Measurements from ENCODE around the gene CTTN.
"Not testable (repeated sequence)": the region's sequence is repeated elsewhere in the genome, so short reads cannot be mapped to it uniquely, and the experiment has no call there.

Gene CTTN

DNA sequence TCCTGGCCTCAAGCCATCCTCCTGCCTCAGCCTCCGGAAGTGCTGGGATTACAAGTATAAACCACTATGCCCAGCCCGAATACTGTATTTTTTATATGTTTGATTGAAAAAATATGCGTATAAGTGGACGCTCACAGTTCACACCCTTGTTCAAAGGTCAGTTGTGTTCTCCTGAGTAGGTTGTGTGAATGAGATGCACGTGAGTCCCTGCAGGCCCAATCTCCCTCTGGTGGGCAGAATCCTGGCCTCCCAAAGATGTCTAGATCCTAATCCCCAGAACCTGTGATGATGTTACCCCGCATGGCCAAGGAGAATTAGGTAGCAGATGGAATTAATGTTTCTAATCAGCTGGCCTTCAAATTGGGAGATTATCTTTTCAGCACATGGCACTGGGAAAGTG lies 41.9 kb downstream of the CTTN start:
- in situ Hi-C loops (cut with HindIII; ENCODE audit: low sequenced_read_pairs) = no loop called here

DNA sequence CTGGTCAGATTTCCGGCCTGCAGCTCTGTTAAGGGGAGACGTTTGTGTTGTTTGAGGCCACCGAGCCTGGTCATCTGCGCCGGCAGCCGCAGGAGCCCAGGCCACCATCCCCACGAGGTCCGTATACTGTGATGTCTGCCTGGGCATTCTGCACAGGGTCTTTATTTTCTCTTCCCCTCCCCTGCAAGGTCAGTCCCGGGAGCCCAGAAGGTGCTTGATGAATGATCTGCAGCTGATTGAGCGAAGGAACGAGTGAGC lies 45.4 kb downstream of the CTTN start:
- in situ Hi-C loops (cut with HindIII; ENCODE audit: low sequenced_read_pairs) = no loop called here

DNA sequence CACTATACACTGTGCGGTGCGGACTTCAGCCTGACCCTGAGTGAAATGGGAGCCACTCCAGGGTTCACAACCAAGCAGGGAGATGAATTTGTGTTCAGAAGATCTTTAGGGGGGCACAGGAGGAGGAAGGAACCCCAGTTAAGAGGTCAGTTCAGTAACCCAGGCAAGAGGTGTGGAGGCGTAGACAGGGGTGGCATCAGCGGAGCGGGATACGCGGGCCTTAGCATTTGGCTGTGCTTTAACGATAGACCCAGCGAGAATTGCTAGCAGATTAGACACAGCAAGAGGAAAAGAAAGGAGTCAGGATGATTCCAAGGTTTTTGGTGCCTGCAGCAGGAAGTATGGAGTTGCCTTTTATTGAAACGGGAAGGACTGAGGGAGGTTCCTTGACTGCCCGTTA lies 46.8 kb downstream of the CTTN start:
- in situ Hi-C loops (cut with HindIII; ENCODE audit: low sequenced_read_pairs) = no loop called here

DNA sequence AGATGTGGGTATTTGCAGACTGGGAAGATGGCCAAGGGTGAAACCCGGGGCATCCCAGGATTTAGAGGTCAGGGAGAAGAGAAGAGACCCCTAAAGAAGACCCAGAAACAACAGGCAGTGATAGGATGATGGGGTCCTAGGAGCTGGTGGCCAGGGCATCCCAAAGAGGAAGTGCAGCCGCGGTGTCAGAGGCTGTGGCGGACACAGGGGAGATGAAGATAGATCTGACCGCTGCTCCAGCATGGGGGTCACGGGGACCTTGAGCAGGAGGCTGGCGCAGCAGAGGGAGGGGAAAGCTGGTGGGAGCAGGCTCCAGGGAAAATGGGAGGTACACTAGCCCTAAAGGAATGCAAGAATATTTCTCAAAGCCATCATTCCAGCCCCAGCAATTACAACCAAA lies 47.3 kb downstream of the CTTN start:
- in situ Hi-C loops (cut with HindIII; ENCODE audit: low sequenced_read_pairs) = no loop called here

DNA sequence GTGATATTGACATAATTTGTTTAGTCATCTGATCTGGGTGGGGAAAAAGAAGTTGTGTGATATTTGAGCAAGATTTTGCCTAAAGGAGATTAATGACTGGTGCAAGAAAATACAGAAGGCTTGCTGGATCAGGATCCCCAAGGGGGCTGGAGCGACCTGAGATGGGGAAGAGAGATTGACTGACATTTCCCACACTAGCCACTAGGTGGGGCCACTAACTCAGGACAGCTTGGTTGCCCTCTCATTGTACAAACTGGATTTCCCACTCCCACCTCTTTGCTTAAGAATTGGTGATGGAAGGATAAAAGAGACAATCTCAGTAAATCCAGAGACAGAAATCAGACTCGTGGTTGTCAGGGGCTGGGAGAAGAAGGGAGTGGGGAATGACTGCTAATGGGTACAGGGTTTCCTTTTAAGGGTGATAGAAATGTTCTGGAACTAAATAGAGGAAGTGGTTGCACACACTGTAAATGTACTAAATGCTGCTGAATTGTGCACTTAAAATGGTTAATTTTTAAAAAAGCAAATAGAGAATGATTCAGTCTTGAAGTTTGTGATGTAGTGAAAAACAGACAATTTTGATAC lies 50.7 kb downstream of the CTTN start:
- in situ Hi-C loops (cut with HindIII; ENCODE audit: low sequenced_read_pairs) = no loop called here

DNA sequence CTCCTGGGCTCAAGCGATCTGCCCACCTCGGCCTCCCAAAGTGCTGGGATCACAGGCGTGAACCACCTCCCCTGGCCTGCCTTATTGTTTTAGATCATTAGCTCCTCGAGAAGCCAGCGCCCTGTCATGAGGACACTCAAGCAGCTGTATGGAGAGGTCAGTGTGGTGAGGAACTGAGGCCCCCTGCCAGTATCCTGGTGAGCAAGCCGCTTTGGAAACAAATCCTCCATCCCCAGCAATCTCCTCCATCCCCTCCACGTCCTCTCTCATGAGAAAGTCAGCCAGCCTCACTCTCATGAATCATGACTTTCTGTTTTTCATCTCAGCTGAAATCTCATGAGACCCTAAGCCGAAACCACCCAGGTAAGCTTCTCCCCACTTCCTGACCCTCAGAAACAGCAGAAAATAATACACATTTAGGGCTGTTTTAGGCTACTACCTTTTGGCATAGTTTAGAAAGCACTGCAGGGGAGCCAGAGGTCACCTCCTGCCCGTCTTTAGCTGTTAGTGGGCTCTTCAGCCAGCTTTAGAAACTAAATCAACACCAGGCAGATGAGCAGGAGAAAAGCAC lies 56.0 kb downstream of the CTTN start:
- in situ Hi-C loops (cut with HindIII; ENCODE audit: low sequenced_read_pairs) = no loop called here

DNA sequence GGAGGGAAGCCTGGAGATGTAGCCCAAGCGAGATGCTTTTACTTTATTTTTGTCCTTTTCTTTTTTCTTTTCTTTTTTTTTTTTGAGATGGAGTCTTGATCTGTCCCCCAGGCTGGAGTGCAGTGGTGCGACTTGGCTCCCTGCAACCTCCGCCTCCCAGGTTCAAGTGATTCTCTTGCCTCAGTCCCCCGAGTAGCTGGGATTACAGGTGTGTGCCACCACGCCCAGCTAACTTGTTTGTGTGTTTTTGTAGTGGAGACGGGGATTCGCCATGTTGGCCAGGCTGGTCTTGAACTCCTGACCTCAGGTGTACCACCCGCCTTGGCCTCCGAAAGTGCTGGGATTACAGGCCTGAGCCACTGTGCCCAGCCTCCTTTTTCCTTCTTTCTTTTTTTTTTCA lies 56.5 kb downstream of the CTTN start:
- in situ Hi-C loops (cut with HindIII; ENCODE audit: low sequenced_read_pairs) = not testable (repeated sequence)

DNA sequence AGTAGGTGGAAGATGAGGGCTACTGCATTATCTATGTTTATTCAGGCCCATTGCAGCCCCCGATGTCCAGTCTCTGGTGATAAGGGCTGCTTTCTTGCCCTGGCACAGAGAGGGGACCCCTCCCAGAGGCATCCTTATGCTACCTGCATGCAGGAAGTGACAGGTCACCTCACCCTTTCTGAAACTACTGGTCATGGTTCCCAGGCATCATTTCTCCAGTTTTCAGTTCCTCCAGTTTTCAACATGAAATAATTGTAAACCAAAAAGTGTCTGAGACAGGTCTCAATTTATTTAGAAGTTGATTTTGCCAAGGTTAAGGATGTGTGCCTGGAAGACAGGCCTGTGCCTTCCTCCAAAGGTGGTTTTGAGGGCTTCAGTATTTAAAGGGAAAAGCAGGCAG lies 57.0 kb downstream of the CTTN start:
- in situ Hi-C loops (cut with HindIII; ENCODE audit: low sequenced_read_pairs) = no loop called here

- in situ Hi-C loops (cut with HindIII; ENCODE audit: low sequenced_read_pairs) = no loop called here
These were observed 58.7 kb downstream of the CTTN start for GRCh38 chr11:70456921-70457532.

DNA sequence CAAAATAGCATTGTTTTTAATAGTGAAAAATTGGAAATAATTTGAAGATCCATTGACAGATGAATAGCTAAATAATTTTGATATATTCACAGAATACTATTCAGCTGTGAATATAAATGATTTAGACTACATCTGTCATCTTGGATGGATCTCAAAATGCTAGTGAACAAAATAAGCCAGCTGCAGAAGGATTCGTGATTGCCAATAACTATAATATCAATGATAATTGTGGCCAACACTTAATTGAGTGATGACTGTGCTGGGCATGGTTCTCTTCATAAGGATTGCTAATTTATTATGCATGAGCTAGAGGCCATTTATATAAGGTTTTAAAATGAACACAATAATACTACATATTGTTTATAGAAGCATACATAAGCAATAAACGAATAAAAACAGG lies 60.4 kb downstream of the CTTN start:
- in situ Hi-C loops (cut with HindIII; ENCODE audit: low sequenced_read_pairs) = no loop called here

DNA sequence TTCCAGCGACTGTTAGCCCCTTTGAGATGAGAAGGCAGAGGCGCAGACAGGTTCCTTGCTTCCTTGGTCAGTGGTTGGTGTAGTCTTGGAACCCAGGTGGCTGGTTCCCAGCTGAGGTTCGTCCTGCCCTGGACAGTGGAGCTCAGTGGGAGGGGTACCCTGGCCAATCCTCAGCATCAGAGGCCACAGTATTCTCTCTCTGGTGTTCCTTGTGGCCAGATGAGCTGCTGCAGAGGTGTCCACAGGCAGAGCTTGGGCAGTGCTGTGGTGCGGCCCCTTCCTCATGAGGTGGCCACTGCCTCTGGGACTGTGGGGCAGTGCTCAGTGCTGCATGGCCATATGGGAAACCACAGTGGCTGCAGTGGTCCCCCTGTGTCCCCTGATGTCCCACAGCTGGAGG lies 61.8 kb downstream of the CTTN start:
- in situ Hi-C loops (cut with HindIII; ENCODE audit: low sequenced_read_pairs) = no loop called here

DNA sequence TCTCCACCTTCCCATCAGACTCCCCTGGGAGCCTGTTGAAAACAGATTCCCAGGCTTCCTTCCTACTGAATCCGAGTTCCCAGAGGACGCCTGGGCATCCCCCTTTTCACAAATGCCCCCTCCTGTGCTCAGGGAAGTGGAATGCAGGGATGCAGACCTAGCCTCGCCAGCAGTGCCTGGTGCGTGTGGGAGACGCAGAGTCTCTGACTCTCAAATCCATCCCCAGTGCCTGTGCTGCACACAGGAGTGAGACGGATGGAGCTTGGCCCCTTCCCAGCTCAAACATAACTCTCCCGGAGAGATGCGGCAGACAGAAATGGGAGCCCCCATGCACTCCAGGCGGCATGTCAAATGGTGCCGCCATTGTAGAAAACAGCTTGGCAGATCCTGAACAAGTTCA lies 62.6 kb downstream of the CTTN start:
- in situ Hi-C loops (cut with HindIII; ENCODE audit: low sequenced_read_pairs) = no loop called here

- in situ Hi-C loops (cut with HindIII; ENCODE audit: low sequenced_read_pairs) = no loop called here
These were observed 64.6 kb downstream of the CTTN start for GRCh38 chr11:70462818-70463477.

GRCh38 chr11:70463478-70464255 lies 65.3 kb downstream of the CTTN start:
- in situ Hi-C loops (cut with HindIII; ENCODE audit: low sequenced_read_pairs) = no loop called here

- in situ Hi-C loops (cut with HindIII; ENCODE audit: low sequenced_read_pairs) = no loop called here
These were observed 66.4 kb downstream of the CTTN start for GRCh38 chr11:70464509-70465361.

DNA sequence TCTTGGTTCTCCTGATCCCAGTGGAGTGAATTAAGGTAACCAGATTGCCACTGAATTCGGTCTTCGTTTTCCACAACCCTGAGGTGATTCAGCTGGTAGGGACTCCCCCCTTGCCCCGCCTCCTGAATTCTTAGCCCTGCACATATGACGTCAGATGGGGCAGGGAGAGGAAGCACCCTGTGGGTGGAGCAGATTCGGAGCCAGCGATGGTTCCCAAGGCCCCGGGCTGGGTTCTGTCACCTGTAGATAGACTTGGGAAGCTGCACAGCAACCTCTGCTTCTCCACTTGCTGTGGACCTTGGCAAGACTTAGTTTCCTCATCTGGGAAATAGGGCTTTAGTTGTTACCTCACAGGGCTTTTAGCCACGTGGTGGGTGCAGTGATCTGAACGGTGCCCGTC lies 67.8 kb downstream of the CTTN start:
- in situ Hi-C loops (cut with HindIII; ENCODE audit: low sequenced_read_pairs) = no loop called here

DNA sequence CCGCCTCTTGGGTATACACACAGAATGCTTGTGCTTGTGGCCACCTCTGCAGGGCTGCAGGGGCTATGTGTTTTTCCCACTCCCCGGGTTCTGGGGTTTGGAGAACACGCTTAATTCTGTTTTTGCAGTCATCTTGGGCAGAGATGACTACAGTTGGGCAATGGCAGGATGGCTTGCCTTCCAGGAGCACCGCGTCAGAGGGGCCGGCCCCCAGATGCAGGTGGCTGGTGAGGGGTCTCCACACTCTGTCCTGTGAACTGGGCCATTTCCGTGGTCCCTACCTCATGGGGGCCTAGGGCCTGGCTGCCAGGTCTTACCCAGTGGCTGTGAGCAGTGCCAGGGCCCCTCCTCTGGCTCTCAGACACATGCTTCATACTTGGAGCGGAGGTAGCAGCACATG lies 68.3 kb downstream of the CTTN start:
- in situ Hi-C loops (cut with HindIII; ENCODE audit: low sequenced_read_pairs) = no loop called here

GRCh38 chr11:70467201-70468085 lies 69.1 kb downstream of the CTTN start:
- in situ Hi-C loops (cut with HindIII; ENCODE audit: low sequenced_read_pairs) = no loop called here

DNA sequence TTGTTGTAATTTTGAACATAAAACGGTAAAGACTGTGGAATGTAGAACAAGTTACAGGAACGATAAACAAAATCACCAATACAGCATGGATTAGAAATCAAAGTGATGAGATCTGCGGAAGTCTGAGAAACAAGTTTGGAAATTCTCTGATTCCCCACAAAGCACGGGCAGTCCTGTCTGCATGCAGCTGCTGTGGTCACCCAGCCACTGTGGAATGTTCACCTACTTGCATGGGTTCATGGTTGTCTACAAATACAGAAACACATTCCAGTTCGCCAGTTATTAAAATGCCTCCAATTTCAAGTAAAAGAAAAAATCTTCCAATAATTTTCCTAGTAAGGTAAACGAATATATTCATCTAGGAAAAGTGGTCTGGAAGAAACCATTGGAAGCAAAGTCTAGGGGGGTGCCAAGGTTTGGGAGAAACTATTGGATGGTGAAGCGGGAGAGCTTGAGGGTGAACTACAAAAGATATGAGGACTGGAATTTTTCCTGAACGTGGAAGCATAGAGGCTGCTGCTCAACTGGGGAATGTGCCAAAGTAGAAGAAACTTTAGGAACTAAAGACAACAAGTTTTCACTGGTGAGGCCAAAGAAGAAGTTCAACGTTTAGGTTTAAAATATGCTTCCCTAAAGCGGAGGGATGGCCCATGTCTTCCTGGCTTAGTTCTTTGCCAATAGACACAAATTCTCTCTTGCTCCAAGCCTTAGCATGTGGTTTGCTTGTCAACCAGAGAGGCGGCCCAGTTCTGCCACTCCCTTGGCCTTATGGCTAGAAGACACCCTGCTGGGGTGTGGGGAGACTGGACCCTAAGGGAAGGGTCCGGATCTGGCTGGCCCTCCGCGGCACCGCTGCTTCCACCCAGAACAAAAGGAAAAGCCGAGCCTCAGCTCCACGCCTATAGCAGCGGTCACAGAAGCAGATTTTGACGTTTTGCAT lies 70.2 kb downstream of the CTTN start:
- in situ Hi-C loops (cut with HindIII; ENCODE audit: low sequenced_read_pairs) = no loop called here

Measured in endothelial cell of hepatic sinusoid (primary cell).